ENCODE measurements around the gene SERGEF. TPM values are rescaled to one million over a fixed set of nuclear protein-coding genes. Genes with fewer than 3 reads are reported as not detected.
A peak's percentile ranks its signal among the peaks of the same experiment; 100 is the strongest.

Gene SERGEF
- total and polyA plus RNA-seq, 8 donors: 16.2 to 26.1 (median 19.7) TPM

- no peak for TF ChIP-seq CTCF (IDR thresholded peaks at IDR 0.05)
- H3K27ac ChIP-seq: no peak overlapping the region
- H3K4me3 ChIP-seq: no peak overlapping the region
- no peak for DNase-seq
- H3K9me3 ChIP-seq: no peaks in the 10 kb centered on the region
- intact Hi-C loops (cut with DNase I): loop anchor here in 1 of 2 donors (10.0 kb wide), 1 partner anchor 208 kb away; no protein-coding TSS in a partner anchor
- H3K27me3 ChIP-seq: no peaks in the 10 kb centered on the region
- H3K4me1 ChIP-seq: no peaks in the 10 kb centered on the region
- no peaks in the 10 kb centered on the region for H3K36me3 ChIP-seq
- no peak for ATAC-seq
Observed at GRCh38 chr11:17766590-17766989, 246.3 kb downstream of the SERGEF start.

GRCh38 chr11:17766073-17766359 lies 246.8 kb downstream of the SERGEF start:
- TF ChIP-seq CTCF (IDR thresholded peaks at IDR 0.05): no peak
- H3K9me3 ChIP-seq: no peaks in the 10 kb centered on the region
- intact Hi-C loops (cut with DNase I): loop anchor here in 1 of 2 donors (10.0 kb wide), 1 partner anchor 209 kb away; no protein-coding TSS in a partner anchor
- no peak for ATAC-seq
- H3K4me1 ChIP-seq: no peaks in the 10 kb centered on the region
- H3K36me3 ChIP-seq: no peaks in the 10 kb centered on the region
- no peak overlapping the region for H3K4me3 ChIP-seq
- no peak overlapping the region for H3K27ac ChIP-seq
- DNase-seq: no peak
- H3K27me3 ChIP-seq: no peaks in the 10 kb centered on the region

- no peak overlapping the region for H3K27ac ChIP-seq
- H3K9me3 ChIP-seq: no peaks in the 10 kb centered on the region
- TF ChIP-seq CTCF (IDR thresholded peaks at IDR 0.05): no peak
- ATAC-seq (no peak), DNase-seq (peak in 1 of 4 donors; percentile 75)
- H3K4me1 ChIP-seq: no peaks in the 10 kb centered on the region
- H3K4me3 ChIP-seq: no peak overlapping the region
- no peaks in the 10 kb centered on the region for H3K36me3 ChIP-seq
- intact Hi-C loops (cut with DNase I): loop anchor here in 1 of 2 donors (10.0 kb wide), 1 partner anchor 209 kb away; no protein-coding TSS in a partner anchor
- H3K27me3 ChIP-seq: no peaks in the 10 kb centered on the region
Observed at GRCh38 chr11:17765356-17766072, 247.3 kb downstream of the SERGEF start.

GRCh38 chr11:17764446-17765218 lies 248.2 kb downstream of the SERGEF start:
- Histone ChIP-seq H3K27me3 (no peaks in the 10 kb centered on the region), H3K36me3 (no peaks in the 10 kb centered on the region), H3K4me1 (no peaks in the 10 kb centered on the region), H3K27ac (no peak overlapping the region), H3K4me3 (no peak overlapping the region), H3K9me3 (no peaks in the 10 kb centered on the region)
- intact Hi-C loops (cut with DNase I): loop anchor here in 1 of 2 donors (10.0 kb wide), 1 partner anchor 210 kb away; no protein-coding TSS in a partner anchor
- DNase-seq (peak in 1 of 4 donors; percentile 51), ATAC-seq (no peak)
- TF ChIP-seq CTCF (IDR thresholded peaks at IDR 0.05): no peak

- TF ChIP-seq CTCF (IDR thresholded peaks at IDR 0.05): no peak
- Histone ChIP-seq H3K27ac (no peak overlapping the region), H3K9me3 (peaks cover 0 to 1% of the 10 kb centered on the region in 2 donors), H3K36me3 (no peaks in the 10 kb centered on the region), H3K4me3 (no peak overlapping the region), H3K4me1 (no peaks in the 10 kb centered on the region), H3K27me3 (no peaks in the 10 kb centered on the region)
- no peak for ATAC-seq
- intact Hi-C loops (cut with DNase I): loop anchor here in 1 of 2 donors (10.0 kb wide), 1 partner anchor 211 kb away; no protein-coding TSS in a partner anchor
- no peak for DNase-seq
Observed at GRCh38 chr11:17763703-17764102, 249.1 kb downstream of the SERGEF start.

Measured in left lung (tissue), 10 donors.